Activated gamma-delta T cell treated with anti-CD3 and anti-CD28 coated beads, Interleukin-2, amount 50 U/mL, for 16 hours (primary cell): Measurements from ENCODE around the gene SH3BGRL3.
A peak's percentile ranks its signal among the peaks of the same experiment; 100 is the strongest.
"Not testable (repeated sequence)": the region's sequence is repeated elsewhere in the genome, so short reads cannot be mapped to it uniquely, and the experiment has no call there.

Experiments used
- DNase-seq: peaks from one replicate; pipeline ENCODE4 v3.0.0-alpha.2; 2020; ENCODE audit warnings: low read depth

SH3BGRL3 gene

GRCh38 chr1:26290882-26291261 is 11.0 kb downstream of the SH3BGRL3 start:
- no peak for DNase-seq

- no peak for DNase-seq
Measured at GRCh38 chr1:26291433-26291832, 11.5 kb downstream of the SH3BGRL3 start.

GRCh38 chr1:26291939-26292338 is 12.1 kb downstream of the SH3BGRL3 start:
- DNase-seq = no peak

- DNase-seq = not testable (repeated sequence)
Measured at GRCh38 chr1:26292735-26293134, 12.8 kb downstream of the SH3BGRL3 start.

GRCh38 chr1:26293911-26294463 is 14.1 kb downstream of the SH3BGRL3 start:
- DNase-seq = no peak

- no peak for DNase-seq
Measured at GRCh38 chr1:26295194-26296138, 15.6 kb downstream of the SH3BGRL3 start.

- DNase-seq = no peak
Measured at GRCh38 chr1:26296340-26297056, 16.6 kb downstream of the SH3BGRL3 start.

- DNase-seq = no peak
Measured at GRCh38 chr1:26297057-26297790, 17.3 kb downstream of the SH3BGRL3 start.

- no peak for DNase-seq
Measured at GRCh38 chr1:26297791-26298124, 17.9 kb downstream of the SH3BGRL3 start.

- no peak for DNase-seq
Measured at GRCh38 chr1:26300578-26301275, 20.8 kb downstream of the SH3BGRL3 start.

- no peak for DNase-seq
Measured at GRCh38 chr1:26302733-26303405, 23.0 kb downstream of the SH3BGRL3 start.

- no peak for DNase-seq
Measured at GRCh38 chr1:26305667-26306289, 25.9 kb downstream of the SH3BGRL3 start.

- peak; percentile 91 for DNase-seq
Measured at GRCh38 chr1:26306290-26307229, 26.7 kb downstream of the SH3BGRL3 start, which contains the start of gene UBXN11. UBXN11 (minus strand) TSS chr1:26306636; CDS start chr1:26302883, 3,753 bp downstream.

- DNase-seq = no peak
Measured at GRCh38 chr1:26307363-26307781, 27.5 kb downstream of the SH3BGRL3 start.

- DNase-seq = not testable (repeated sequence)
Measured at GRCh38 chr1:26307966-26308899, 28.3 kb downstream of the SH3BGRL3 start.

- DNase-seq = no peak
Measured at GRCh38 chr1:26314501-26314900, 34.6 kb downstream of the SH3BGRL3 start.

GRCh38 chr1:26315874-26316850 is 36.3 kb downstream of the SH3BGRL3 start:
- DNase-seq = no peak
